Sigmoid colon (tissue), 7 donors: ENCODE results near the gene MARCKS. TPM values are rescaled to one million over a fixed set of nuclear protein-coding genes. Genes with fewer than 3 reads are reported as not detected.

Experiments
- DNase-seq: peaks from one replicate; pipeline ENCODE4 v3.0.0-alpha.2; 2019
- H3K27ac ChIP-seq, 4 donors: fragments of 200-600 bp; sonication (generic); one replicate each; pipeline ENCODE4 v1.5.1; 2016 to 2019; ENCODE audit warnings: mild to moderate bottlenecking in 1 of 4
- H3K27me3 ChIP-seq, 3 donors: fragments of 200-600 bp; sonication (generic); one replicate each; pipeline ENCODE4 v1.5.1; 2019; ENCODE audit warnings: mild to moderate bottlenecking in 1 of 3
- H3K36me3 ChIP-seq, 4 donors: fragments of 200-600 bp; sonication (generic); one replicate each; pipeline ENCODE4 v1.5.1; 2016 to 2019
- H3K4me1 ChIP-seq, 4 donors: fragments of 200-600 bp; sonication (generic); one replicate each; pipeline ENCODE4 v1.5.1; 2017 to 2019
- H3K4me3 ChIP-seq, 4 donors: fragments of 200-600 bp; sonication (generic); one replicate each; pipeline ENCODE4 v1.5.1; 2017 to 2019; ENCODE audit warnings: mild to moderate bottlenecking in 2 of 4, moderate library complexity in 1 of 4
- H3K9me3 ChIP-seq, 4 donors: fragments of 200-600 bp in 3 of 4; sonication (generic) in 3 of 4; one replicate each; pipeline versions ENCODE4 v1.5.1 to v1.6.1; 2013 to 2019
- CTCF ChIP-seq, 4 experiments: fragments of 450-650 bp in 3 of 4; fragments of 200-600 bp in 1 of 4; IDR thresholded peaks; one replicate each; pipeline ENCODE4 v1.5.1; 2016 to 2019; ENCODE audit warnings: antibody characterized with exemption in 4 of 4, mild to moderate bottlenecking in 3 of 4, moderate library complexity in 2 of 4
- EP300 ChIP-seq, 4 donors: sonication (generic); formaldehyde crosslinking; IDR thresholded peaks; one replicate each; pipeline ENCODE4 v1.6.1; 2017; ENCODE audit warnings: antibody characterized with exemption in 4 of 4
- POLR2A ChIP-seq, 2 donors: fragments of 450-650 bp; IDR thresholded peaks; one replicate each; pipeline ENCODE4 v1.6.1; 2016; ENCODE audit warnings: antibody characterized with exemption in 2 of 2, mild to moderate bottlenecking in 2 of 2, moderate library complexity in 2 of 2
- POLR2AphosphoS5 ChIP-seq, 4 donors: sonication (generic); formaldehyde crosslinking; IDR thresholded peaks; one replicate each; pipeline ENCODE4 v1.6.1; 2017; ENCODE audit warnings: antibody characterized with exemption in 4 of 4
- WGBS, 2 donors: extraction: QIAGEN DNeasy Blood & Tissue Kit; methylation state at CpG; one replicate each; pipeline ENCODE4 v1.1.7; 2013; 5-methylcytosine and 5-hydroxymethylcytosine counted together
- intact Hi-C: fragments of 100-400 bp; cut with DNase I; formaldehyde crosslinking; loops from one replicate; pipeline ENCODE4 v1.15.1; 2023
- polyA plus RNA-seq, 3 donors: library from polyadenylated mRNA; stranded (reverse); fragments of 200-250 nt; gene quantifications; one replicate each; pipeline ENCODE4 v1.2.3, GENCODE V29; 2013
- total RNA-seq, 4 donors: library from RNA; depleted of rRNA; stranded (reverse); fragments of >200 nt; gene quantifications; one replicate each; pipeline ENCODE4 v1.1.0, GENCODE V29; 2016
- donor health status: healthy with polysubstance abuse.
- donor health status: Bipolar disorder and iron deficiency.
- donor health status: healthy.

MARCKS gene
- total and polyA plus RNA-seq, 7 donors: 30.0 to 67.1 (median 52.0) TPM

- no peak overlapping the region for H3K27ac ChIP-seq
- 98 to 99% methylated on average over 2 of the region's 2 CpGs for WGBS, 2 donors
- H3K4me3 ChIP-seq: no peak overlapping the region
- H3K27me3 ChIP-seq: no peaks in the 10 kb centered on the region
- no peaks in the 10 kb centered on the region for H3K9me3 ChIP-seq
- DNase-seq: no peak
- no peaks in the 10 kb centered on the region for H3K4me1 ChIP-seq
- intact Hi-C loops: no loop called here
- TF ChIP-seq POLR2AphosphoS5 (IDR thresholded peaks at IDR 0.05) (no peak), POLR2A (IDR thresholded peaks at IDR 0.05) (no peak), CTCF (IDR thresholded peaks at IDR 0.05) (no peak), EP300 (IDR thresholded peaks at IDR 0.05) (no peak)
- H3K36me3 ChIP-seq: no peaks in the 10 kb centered on the region
Observed at GRCh38 chr6:113870917-113871316, 13.8 kb downstream of the MARCKS start.

GRCh38 chr6:113871975-113872374 is 14.8 kb downstream of the MARCKS start:
- Histone ChIP-seq H3K9me3 (no peaks in the 10 kb centered on the region), H3K27ac (no peak overlapping the region), H3K36me3 (no peaks in the 10 kb centered on the region), H3K27me3 (no peaks in the 10 kb centered on the region), H3K4me1 (no peaks in the 10 kb centered on the region), H3K4me3 (no peak overlapping the region)
- WGBS, 2 donors: 29 to 56% methylated on average over 3 of the region's 3 CpGs
- TF ChIP-seq EP300 (IDR thresholded peaks at IDR 0.05) (no peak), POLR2A (IDR thresholded peaks at IDR 0.05) (no peak), POLR2AphosphoS5 (IDR thresholded peaks at IDR 0.05) (no peak), CTCF (IDR thresholded peaks at IDR 0.05) (no peak)
- intact Hi-C loops: no loop called here
- DNase-seq: no peak

- no peaks in the 10 kb centered on the region for H3K27me3 ChIP-seq
- H3K36me3 ChIP-seq: no peaks in the 10 kb centered on the region
- 9 to 33% methylated on average over 8 of the region's 8 CpGs for WGBS, 2 donors
- peak overlapping the region in 3 of 4 donors; percentile 16 to 26 (median 25) for H3K27ac ChIP-seq
- intact Hi-C loops: no loop called here
- DNase-seq: peak; percentile 73
- no peaks in the 10 kb centered on the region for H3K9me3 ChIP-seq
- H3K4me3 ChIP-seq: peak overlapping the region; percentile 4 to 25 (median 11)
- TF ChIP-seq POLR2AphosphoS5 (IDR thresholded peaks at IDR 0.05): peak in 2 of 4 donors; percentile 43 to 48
- no peak for TF ChIP-seq EP300 (IDR thresholded peaks at IDR 0.05)
- no peaks in the 10 kb centered on the region for H3K4me1 ChIP-seq
Observed at GRCh38 chr6:113873043-113873667, 16.0 kb downstream of the MARCKS start.

- TF ChIP-seq EP300 (IDR thresholded peaks at IDR 0.05) (no peak), POLR2A (IDR thresholded peaks at IDR 0.05) (no peak), CTCF (IDR thresholded peaks at IDR 0.05) (no peak), POLR2AphosphoS5 (IDR thresholded peaks at IDR 0.05) (no peak)
- H3K4me1 ChIP-seq: peaks cover 0 to 10% (median 4%) of the 10 kb centered on the region in 4 donors
- intact Hi-C loops: loop anchor here (5.0 kb wide), 1 partner anchor 1373 kb away; no protein-coding TSS in a partner anchor
- no peaks in the 10 kb centered on the region for H3K27me3 ChIP-seq
- no peak overlapping the region for H3K27ac ChIP-seq
- H3K4me3 ChIP-seq: no peak overlapping the region
- H3K36me3 ChIP-seq: no peaks in the 10 kb centered on the region
- 89 to 92% methylated on average over 2 of the region's 2 CpGs for WGBS, 2 donors
- H3K9me3 ChIP-seq: no peaks in the 10 kb centered on the region
- no peak for DNase-seq
Observed at GRCh38 chr6:113875470-113875869, 18.3 kb downstream of the MARCKS start.

- Histone ChIP-seq H3K27me3 (no peaks in the 10 kb centered on the region), H3K4me1 (peaks cover 0 to 10% (median 5%) of the 10 kb centered on the region in 4 donors), H3K9me3 (no peaks in the 10 kb centered on the region), H3K27ac (no peak overlapping the region), H3K4me3 (no peak overlapping the region), H3K36me3 (no peaks in the 10 kb centered on the region)
- DNase-seq: no peak
- 81 to 84% methylated on average over 1 of the region's 1 CpG for WGBS, 2 donors
- intact Hi-C loops: loop anchor here (5.0 kb wide), 1 partner anchor 1374 kb away; no protein-coding TSS in a partner anchor
- TF ChIP-seq EP300 (IDR thresholded peaks at IDR 0.05): no peak
- no peak for TF ChIP-seq CTCF (IDR thresholded peaks at IDR 0.05)
- no peak for TF ChIP-seq POLR2A (IDR thresholded peaks at IDR 0.05)
- TF ChIP-seq POLR2AphosphoS5 (IDR thresholded peaks at IDR 0.05): no peak
Observed at GRCh38 chr6:113876695-113877094, 19.6 kb downstream of the MARCKS start.
